WTC11 (cell line): Measurements from ENCODE around the gene SH3RF2.

Experiments used
- CREB1 ChIP-seq: sonication (generic); formaldehyde crosslinking; IDR thresholded peaks from 2 replicates; pipeline ENCODE4 v1.8.0; 2023; ENCODE audit warnings: mild to moderate bottlenecking, missing genetic modification reagents
- ELF4 ChIP-seq: sonication (generic); formaldehyde crosslinking; IDR thresholded peaks from 2 replicates; pipeline ENCODE4 v1.8.1; 2022; ENCODE audit warnings: low read depth, mild to moderate bottlenecking, moderate library complexity, missing genetic modification reagents
- IRF2 ChIP-seq: sonication (generic); formaldehyde crosslinking; IDR thresholded peaks from 2 replicates; pipeline ENCODE4 v1.8.0; 2022; ENCODE audit warnings: low read depth, missing genetic modification reagents, borderline replicate concordance
- NR2C2 ChIP-seq: sonication (generic); formaldehyde crosslinking; IDR thresholded peaks from 2 replicates; pipeline ENCODE4 v1.8.0; 2022; ENCODE audit warnings: mild to moderate bottlenecking, missing genetic modification reagents
- PRRX2 ChIP-seq: fragments of 250-450 bp; sonication (Bioruptor Pico); IDR thresholded peaks from 2 replicates; pipeline ENCODE4 v1.8.0; 2021; ENCODE audit warnings: mild to moderate bottlenecking
- TEAD1 ChIP-seq: sonication (generic); formaldehyde crosslinking; IDR thresholded peaks from 2 replicates; pipeline ENCODE4 v1.8.0; 2022; ENCODE audit warnings: mild to moderate bottlenecking, missing genetic modification reagents
- ZBTB21 ChIP-seq: sonication (generic); formaldehyde crosslinking; IDR thresholded peaks from 2 replicates; pipeline ENCODE4 v1.8.1; 2023; ENCODE audit warnings: mild to moderate bottlenecking, missing genetic modification reagents, borderline replicate concordance
- ZNF121 ChIP-seq: sonication (generic); formaldehyde crosslinking; IDR thresholded peaks from 2 replicates; pipeline ENCODE4 v1.8.0; 2023; ENCODE audit warnings: missing genetic modification reagents
- ZNF219 ChIP-seq: sonication (generic); formaldehyde crosslinking; IDR thresholded peaks from 2 replicates; pipeline ENCODE4 v1.8.0; 2023; ENCODE audit warnings: missing genetic modification reagents, mild to moderate bottlenecking, borderline replicate concordance
- TF ChIP-seq, protein P1 (sequence below): fragments of 200-600 bp; IDR thresholded peaks from 2 replicates; pipeline ENCODE4 v1.8.0; 2022; ENCODE audit warnings: antibody characterized with exemption
- TF ChIP-seq, protein P2 (sequence below): sonication (generic); formaldehyde crosslinking; IDR thresholded peaks from 2 replicates; pipeline ENCODE4 v1.8.0; 2022; ENCODE audit warnings: mild to moderate bottlenecking, missing genetic modification reagents
- TF ChIP-seq, protein P3 (sequence below): sonication (generic); formaldehyde crosslinking; IDR thresholded peaks from 2 replicates; pipeline ENCODE4 v1.8.1; 2022; ENCODE audit warnings: low read depth, missing genetic modification reagents, borderline replicate concordance

DNA sequence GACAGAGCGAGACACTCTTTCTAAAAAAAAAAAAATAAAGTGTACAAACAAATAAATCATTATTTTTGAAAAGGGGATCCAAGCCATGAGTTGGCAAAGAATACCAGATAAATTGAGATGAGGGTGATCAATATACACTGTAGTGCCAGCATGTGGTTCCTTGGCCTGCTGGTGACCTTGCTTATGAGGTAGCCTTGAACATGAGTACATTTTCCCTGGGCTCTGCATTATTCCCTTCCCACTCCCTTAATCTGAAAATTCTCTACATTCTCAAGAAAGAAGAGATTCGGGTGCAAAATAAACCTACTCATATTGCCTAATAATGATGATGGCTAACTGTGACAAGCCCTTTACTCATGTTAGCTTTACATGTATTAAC lies 33.3 kb downstream of the SH3RF2 start:
- TF ChIP-seq ZNF121 (CRISPR knock-in tag) (no peak), ELF4 (CRISPR knock-in tag) (no peak), PRRX2 (no peak), NR2C2 (CRISPR knock-in tag) (no peak), ZBTB21 (no peak), TEAD1 (no peak), CREB1 (CRISPR knock-in tag) (no peak), IRF2 (CRISPR knock-in tag) (no peak), ZNF219 (CRISPR knock-in tag) (no peak)
- TF ChIP-seq, protein P1, sequence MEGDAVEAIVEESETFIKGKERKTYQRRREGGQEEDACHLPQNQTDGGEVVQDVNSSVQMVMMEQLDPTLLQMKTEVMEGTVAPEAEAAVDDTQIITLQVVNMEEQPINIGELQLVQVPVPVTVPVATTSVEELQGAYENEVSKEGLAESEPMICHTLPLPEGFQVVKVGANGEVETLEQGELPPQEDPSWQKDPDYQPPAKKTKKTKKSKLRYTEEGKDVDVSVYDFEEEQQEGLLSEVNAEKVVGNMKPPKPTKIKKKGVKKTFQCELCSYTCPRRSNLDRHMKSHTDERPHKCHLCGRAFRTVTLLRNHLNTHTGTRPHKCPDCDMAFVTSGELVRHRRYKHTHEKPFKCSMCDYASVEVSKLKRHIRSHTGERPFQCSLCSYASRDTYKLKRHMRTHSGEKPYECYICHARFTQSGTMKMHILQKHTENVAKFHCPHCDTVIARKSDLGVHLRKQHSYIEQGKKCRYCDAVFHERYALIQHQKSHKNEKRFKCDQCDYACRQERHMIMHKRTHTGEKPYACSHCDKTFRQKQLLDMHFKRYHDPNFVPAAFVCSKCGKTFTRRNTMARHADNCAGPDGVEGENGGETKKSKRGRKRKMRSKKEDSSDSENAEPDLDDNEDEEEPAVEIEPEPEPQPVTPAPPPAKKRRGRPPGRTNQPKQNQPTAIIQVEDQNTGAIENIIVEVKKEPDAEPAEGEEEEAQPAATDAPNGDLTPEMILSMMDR, result no peak
- TF ChIP-seq, protein P2, sequence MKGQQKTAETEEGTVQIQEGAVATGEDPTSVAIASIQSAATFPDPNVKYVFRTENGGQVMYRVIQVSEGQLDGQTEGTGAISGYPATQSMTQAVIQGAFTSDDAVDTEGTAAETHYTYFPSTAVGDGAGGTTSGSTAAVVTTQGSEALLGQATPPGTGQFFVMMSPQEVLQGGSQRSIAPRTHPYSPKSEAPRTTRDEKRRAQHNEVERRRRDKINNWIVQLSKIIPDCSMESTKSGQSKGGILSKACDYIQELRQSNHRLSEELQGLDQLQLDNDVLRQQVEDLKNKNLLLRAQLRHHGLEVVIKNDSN (CRISPR knock-in tag), result no peak
- TF ChIP-seq, protein P3, sequence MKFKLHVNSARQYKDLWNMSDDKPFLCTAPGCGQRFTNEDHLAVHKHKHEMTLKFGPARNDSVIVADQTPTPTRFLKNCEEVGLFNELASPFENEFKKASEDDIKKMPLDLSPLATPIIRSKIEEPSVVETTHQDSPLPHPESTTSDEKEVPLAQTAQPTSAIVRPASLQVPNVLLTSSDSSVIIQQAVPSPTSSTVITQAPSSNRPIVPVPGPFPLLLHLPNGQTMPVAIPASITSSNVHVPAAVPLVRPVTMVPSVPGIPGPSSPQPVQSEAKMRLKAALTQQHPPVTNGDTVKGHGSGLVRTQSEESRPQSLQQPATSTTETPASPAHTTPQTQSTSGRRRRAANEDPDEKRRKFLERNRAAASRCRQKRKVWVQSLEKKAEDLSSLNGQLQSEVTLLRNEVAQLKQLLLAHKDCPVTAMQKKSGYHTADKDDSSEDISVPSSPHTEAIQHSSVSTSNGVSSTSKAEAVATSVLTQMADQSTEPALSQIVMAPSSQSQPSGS (CRISPR knock-in tag), result no peak
